DND-41 (cell line): ENCODE data around the gene PARN.

Experiments used
- CTCF ChIP-seq: IDR thresholded peaks from 2 replicates; pipeline ENCODE4 v1.5.1; 2012; ENCODE audit warnings: borderline replicate concordance, low read length, moderate library complexity, mild to moderate bottlenecking; ENCODE audit not compliant: poor library complexity, severe bottlenecking; ENCODE audit errors: extremely low read depth
- EZH2 ChIP-seq: IDR thresholded peaks from 3 replicates; pipeline ENCODE4 v1.6.1; 2012; ENCODE audit warnings: borderline replicate concordance, low read depth, mild to moderate bottlenecking, moderate library complexity, low read length, inconsistent platforms; ENCODE audit not compliant: severe bottlenecking

GRCh38 chr16:14485121-14485551 is 144.9 kb downstream of the PARN start:
- TF ChIP-seq CTCF (no peak), EZH2 (no peak)
